B cell (primary cell): ENCODE results near the gene KIF7. TPM values are rescaled to one million over a fixed set of nuclear protein-coding genes. Genes with fewer than 3 reads are reported as not detected.

Experiments
- ATAC-seq: fragments of 200-7000 bp; cut with Tn5 transposase; one replicate; pipeline ENCODE4 v1.10.0; 2021; ENCODE audit warnings: low read depth, mild to moderate bottlenecking, moderate number of reproducible peaks, moderate library complexity
- CTCF ChIA-PET: fragments of 350-600 bp; sonication (Branson Sonifier 250); formaldehyde crosslinking; loops from one replicate; lab custom pipeline; 2021; ENCODE audit warnings: antibody characterized with exemption, inconsistent platforms; lab: Charles Lee
- POLR2A ChIA-PET: fragments of 350-600 bp; sonication (Branson Sonifier 250); formaldehyde crosslinking; loops from one replicate; lab custom pipeline; 2021; ENCODE audit warnings: antibody characterized with exemption; lab: Charles Lee
- DNase-seq: peaks from one replicate; pipeline ENCODE4 v3.0.0; 2013
- H2AFZ ChIP-seq: 2 replicates; pipeline ENCODE4 v1.6.1; 2012; ENCODE audit warnings: mild to moderate bottlenecking, low read depth, low read length; ENCODE audit not compliant: insufficient read depth, poor library complexity, severe bottlenecking
- H3K27ac ChIP-seq, 2 donors: 1 replicate in 1 of 2; 2 replicates in 1 of 2; pipeline ENCODE4 v1.5.1; 2012 to 2013; ENCODE audit warnings: low read length in 2 of 2, mild to moderate bottlenecking in 2 of 2, moderate library complexity in 1 of 2
- H3K27me3 ChIP-seq, 4 experiments: fragments of 200-600 bp in 1 of 4; sonication (generic) in 1 of 4; replicated peaks in 1 of 4; 1 replicate in 2 of 4; 2 replicates in 2 of 4; pipeline versions ENCODE4 v1.6.1 to v1.7.0; 2013 to 2016; ENCODE audit warnings: low read length in 3 of 4, mild to moderate bottlenecking in 2 of 4, mixed read lengths in 1 of 4, moderate library complexity in 1 of 4; ENCODE audit not compliant: insufficient read depth in 4 of 4, control insufficient read depth in 3 of 4; ENCODE audit errors: control extremely low read depth in 1 of 4
- H3K36me3 ChIP-seq, 2 experiments: replicated peaks in 1 of 2; 1 replicate in 1 of 2; 2 replicates in 1 of 2; pipeline versions ENCODE4 v1.6.1 to v1.7.1; 2013; ENCODE audit warnings: low read length in 1 of 2; ENCODE audit not compliant: insufficient read depth in 2 of 2, control insufficient read depth in 1 of 2; ENCODE audit errors: control extremely low read depth in 1 of 2, extremely low read depth in 1 of 2
- H3K4me1 ChIP-seq, 2 donors: fragments of 200-600 bp in 1 of 2; sonication (generic) in 1 of 2; 1 replicate in 1 of 2; 2 replicates in 1 of 2; pipeline versions ENCODE4 v1.5.1 to v1.6.1; 2013 to 2017; ENCODE audit warnings: low read length in 2 of 2; ENCODE audit not compliant: control insufficient read depth in 2 of 2, insufficient read depth in 2 of 2
- H3K4me2 ChIP-seq: replicated peaks from 2 replicates; pipeline ENCODE3; 2012; ENCODE audit warnings: mild to moderate bottlenecking, low read depth, low read length; ENCODE audit not compliant: poor library complexity, severe bottlenecking
- H3K4me3 ChIP-seq, 5 experiments: fragments of 200-600 bp in 1 of 5; sonication (generic) in 1 of 5; 1 replicate in 3 of 5; 2 replicates in 2 of 5; pipeline versions ENCODE4 v1.5.1 to v1.7.0; 2011 to 2016; ENCODE audit warnings: low read length in 4 of 5, mild to moderate bottlenecking in 4 of 5, low read depth in 2 of 5, control low read depth in 1 of 5, moderate library complexity in 1 of 5; ENCODE audit not compliant: insufficient read depth in 1 of 5; ENCODE audit errors: control extremely low read depth in 1 of 5, extremely low read depth in 1 of 5
- H3K79me2 ChIP-seq: fragments of 200-600 bp; sonication (generic); one replicate; pipeline ENCODE4 v1.6.0; 2016; ENCODE audit warnings: low read length; ENCODE audit not compliant: control insufficient read depth, insufficient read depth
- H3K9ac ChIP-seq: fragments of 200-600 bp; sonication (generic); 2 replicates; pipeline ENCODE4 v1.6.1; 2017; ENCODE audit warnings: mild to moderate bottlenecking, low read length, moderate library complexity
- H3K9me3 ChIP-seq, 3 donors: one replicate each; pipeline versions ENCODE4 v1.6.1 to v1.7.1; 2013; ENCODE audit warnings: low read length in 2 of 3; ENCODE audit not compliant: control insufficient read depth in 2 of 3, insufficient read depth in 1 of 3; ENCODE audit errors: control extremely low read depth in 1 of 3
- H4K20me1 ChIP-seq: 2 replicates; pipeline ENCODE4 v1.6.0; 2012; ENCODE audit warnings: mild to moderate bottlenecking, low read length; ENCODE audit not compliant: insufficient read depth, control insufficient read depth, poor library complexity, severe bottlenecking
- H3K27ac Mint-ChIP-seq: one replicate; pipeline ENCODE4 v1.8.0; 2021; ENCODE audit warnings: mixed read lengths
- H3K27me3 Mint-ChIP-seq: one replicate; pipeline ENCODE4 v1.8.0; 2021; ENCODE audit warnings: mixed read lengths
- H3K4me1 Mint-ChIP-seq: one replicate; pipeline ENCODE4 v1.8.0; 2021; ENCODE audit warnings: mixed read lengths
- H3K4me3 Mint-ChIP-seq: one replicate; pipeline ENCODE4 v1.8.0; 2021; ENCODE audit warnings: mixed read lengths
- H3K9me3 Mint-ChIP-seq: one replicate; pipeline ENCODE4 v1.8.0; 2022; ENCODE audit warnings: mixed read lengths; ENCODE audit not compliant: insufficient read depth
- EZH2 ChIP-seq: IDR thresholded peaks from 2 replicates; pipeline ENCODE4 v1.6.1; 2012; ENCODE audit warnings: borderline replicate concordance, low read depth, mild to moderate bottlenecking, moderate library complexity, low read length; ENCODE audit not compliant: insufficient read depth, poor library complexity, severe bottlenecking
- WGBS: methylation state at CpG from one replicate; pipeline ENCODE4 v1.1.5; 2013; ENCODE audit warnings: missing lambda C conversion rate; ENCODE audit not compliant: insufficient coverage; 5-methylcytosine and 5-hydroxymethylcytosine counted together
- intact Hi-C: fragments of 100-400 bp; cut with micrococcal nuclease; formaldehyde crosslinking; loops from one replicate; pipeline ENCODE4 v1.10.0; 2022
- polyA plus RNA-seq: library from polyadenylated mRNA; depleted of rRNA; stranded (reverse); fragments of >200 nt; gene quantifications from 2 replicates; pipeline ENCODE4 v1.2.3, GENCODE V29; 2012
- total RNA-seq, 2 donors: library from RNA; stranded (reverse); fragments of 120-200 nt in 1 of 2; gene quantifications; 1 replicate in 1 of 2; 2 replicates in 1 of 2; pipeline versions ENCODE4 v1.2.3 to v1.2.4, GENCODE V29; 2013 to 2022
- TF ChIP-seq, protein P1 (sequence below): fragments of 200-600 bp; IDR thresholded peaks from one replicate; pipeline ENCODE4 v1.8.0; 2022; ENCODE audit warnings: antibody characterized with exemption, mild to moderate bottlenecking

KIF7 gene
- total and polyA plus RNA-seq, 2 donors (not counting 1 experiment from before 2014, with no cell fraction given) = not detected

DNA sequence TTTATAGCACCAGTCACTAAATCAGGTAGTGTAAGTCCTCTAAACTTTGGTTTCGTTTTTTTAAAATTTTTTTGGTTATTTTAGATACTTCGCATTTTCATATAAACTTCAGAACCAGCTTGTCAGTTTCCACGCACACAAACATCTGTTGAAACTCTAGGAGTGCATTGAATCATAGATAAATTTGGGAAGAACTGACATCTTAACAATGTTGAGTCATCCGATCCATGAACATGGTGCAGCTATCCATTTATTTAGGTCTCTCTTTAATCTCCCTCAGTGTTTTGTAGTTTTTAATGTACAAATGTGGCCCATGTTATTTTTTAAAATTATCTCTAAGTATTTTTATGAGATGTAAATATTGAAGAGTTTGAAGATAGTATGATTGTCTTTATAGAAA, 62.2 kb downstream of the KIF7 start:
- WGBS = no CpG with 5 or more reads among the region's 4 CpGs
- Histone ChIP-seq H3K36me3 (no peaks in the 10 kb centered on the region), H3K27ac (no peak overlapping the region), H3K4me3 (no peak overlapping the region), H3K9ac (no peak overlapping the region), H3K9me3 (no peaks in the 10 kb centered on the region), H3K79me2 (no peaks in the 10 kb centered on the region), H3K4me2 (no peak overlapping the region), H4K20me1 (no peaks in the 10 kb centered on the region), H3K4me1 (no peaks in the 10 kb centered on the region), H2AFZ (no peak overlapping the region), H3K27me3 (no peaks in the 10 kb centered on the region)
- Mint-ChIP-seq H3K27ac (no peak overlapping the region), H3K27me3 (no peaks in the 10 kb centered on the region), H3K9me3 (no peaks in the 10 kb centered on the region), H3K4me1 (no peaks in the 10 kb centered on the region), H3K4me3 (no peak overlapping the region)
- POLR2A ChIA-PET = no interaction called here
- TF ChIP-seq, protein P1, sequence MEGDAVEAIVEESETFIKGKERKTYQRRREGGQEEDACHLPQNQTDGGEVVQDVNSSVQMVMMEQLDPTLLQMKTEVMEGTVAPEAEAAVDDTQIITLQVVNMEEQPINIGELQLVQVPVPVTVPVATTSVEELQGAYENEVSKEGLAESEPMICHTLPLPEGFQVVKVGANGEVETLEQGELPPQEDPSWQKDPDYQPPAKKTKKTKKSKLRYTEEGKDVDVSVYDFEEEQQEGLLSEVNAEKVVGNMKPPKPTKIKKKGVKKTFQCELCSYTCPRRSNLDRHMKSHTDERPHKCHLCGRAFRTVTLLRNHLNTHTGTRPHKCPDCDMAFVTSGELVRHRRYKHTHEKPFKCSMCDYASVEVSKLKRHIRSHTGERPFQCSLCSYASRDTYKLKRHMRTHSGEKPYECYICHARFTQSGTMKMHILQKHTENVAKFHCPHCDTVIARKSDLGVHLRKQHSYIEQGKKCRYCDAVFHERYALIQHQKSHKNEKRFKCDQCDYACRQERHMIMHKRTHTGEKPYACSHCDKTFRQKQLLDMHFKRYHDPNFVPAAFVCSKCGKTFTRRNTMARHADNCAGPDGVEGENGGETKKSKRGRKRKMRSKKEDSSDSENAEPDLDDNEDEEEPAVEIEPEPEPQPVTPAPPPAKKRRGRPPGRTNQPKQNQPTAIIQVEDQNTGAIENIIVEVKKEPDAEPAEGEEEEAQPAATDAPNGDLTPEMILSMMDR = no peak
- TF ChIP-seq EZH2 = no peak
- ATAC-seq = no peak
- no peak for DNase-seq
- CTCF ChIA-PET = no interaction called here
- intact Hi-C loops = no loop called here

DNA sequence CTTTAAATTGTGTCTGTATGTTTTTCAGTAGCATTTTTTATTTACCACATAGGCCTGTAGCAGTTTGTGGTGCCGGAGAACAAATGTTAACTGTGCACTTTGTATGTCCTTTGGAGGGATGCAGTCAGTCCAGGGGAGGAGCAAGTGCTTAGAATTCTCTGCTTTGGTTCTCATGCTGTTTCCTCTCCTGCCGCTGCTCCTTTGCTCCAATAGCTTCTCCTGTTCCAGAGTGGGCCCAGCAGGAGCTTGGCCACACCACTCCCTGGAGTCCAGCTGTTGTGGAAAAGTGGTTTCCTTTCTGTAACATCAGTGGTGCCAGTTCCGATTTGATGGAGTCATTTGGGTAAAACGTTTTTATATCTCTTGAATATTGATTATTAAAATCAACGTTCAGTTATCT, 63.4 kb downstream of the KIF7 start:
- Histone ChIP-seq H3K4me3 (no peak overlapping the region), H3K27me3 (no peaks in the 10 kb centered on the region), H3K9me3 (no peaks in the 10 kb centered on the region), H3K4me2 (no peak overlapping the region), H3K79me2 (no peaks in the 10 kb centered on the region), H3K27ac (no peak overlapping the region), H4K20me1 (no peaks in the 10 kb centered on the region), H3K4me1 (no peaks in the 10 kb centered on the region), H2AFZ (no peak overlapping the region), H3K9ac (no peak overlapping the region), H3K36me3 (no peaks in the 10 kb centered on the region)
- no peak overlapping the region for H3K4me3 Mint-ChIP-seq
- CTCF ChIA-PET = no interaction called here
- no peaks in the 10 kb centered on the region for H3K4me1 Mint-ChIP-seq
- no peak for DNase-seq
- POLR2A ChIA-PET = no interaction called here
- H3K9me3 Mint-ChIP-seq = no peaks in the 10 kb centered on the region
- WGBS = 100% methylated on average over 1 of the region's 5 CpGs
- no peak overlapping the region for H3K27ac Mint-ChIP-seq
- no peak for TF ChIP-seq EZH2
- TF ChIP-seq, protein P1 = no peak
- intact Hi-C loops = no loop called here
- no peak for ATAC-seq
- H3K27me3 Mint-ChIP-seq = no peaks in the 10 kb centered on the region
